HG02571 (cell line): ENCODE measurements around the gene DEPP1.
A peak's percentile ranks its signal among the peaks of the same experiment; 100 is the strongest.
"Not testable (repeated sequence)": the region's sequence is repeated elsewhere in the genome, so short reads cannot be mapped to it uniquely, and the experiment has no call there.

ENCODE experiments used
- ATAC-seq: cut with Tn5 transposase; IDR thresholded peaks from one replicate; pipeline ENCODE4 v1.9.1; 2021; ENCODE audit warnings: mild to moderate bottlenecking, moderate library complexity; ENCODE audit not compliant: unreplicated experiment

Gene DEPP1, protein sequence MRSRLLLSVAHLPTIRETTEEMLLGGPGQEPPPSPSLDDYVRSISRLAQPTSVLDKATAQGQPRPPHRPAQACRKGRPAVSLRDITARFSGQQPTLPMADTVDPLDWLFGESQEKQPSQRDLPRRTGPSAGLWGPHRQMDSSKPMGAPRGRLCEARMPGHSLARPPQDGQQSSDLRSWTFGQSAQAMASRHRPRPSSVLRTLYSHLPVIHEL

DNA sequence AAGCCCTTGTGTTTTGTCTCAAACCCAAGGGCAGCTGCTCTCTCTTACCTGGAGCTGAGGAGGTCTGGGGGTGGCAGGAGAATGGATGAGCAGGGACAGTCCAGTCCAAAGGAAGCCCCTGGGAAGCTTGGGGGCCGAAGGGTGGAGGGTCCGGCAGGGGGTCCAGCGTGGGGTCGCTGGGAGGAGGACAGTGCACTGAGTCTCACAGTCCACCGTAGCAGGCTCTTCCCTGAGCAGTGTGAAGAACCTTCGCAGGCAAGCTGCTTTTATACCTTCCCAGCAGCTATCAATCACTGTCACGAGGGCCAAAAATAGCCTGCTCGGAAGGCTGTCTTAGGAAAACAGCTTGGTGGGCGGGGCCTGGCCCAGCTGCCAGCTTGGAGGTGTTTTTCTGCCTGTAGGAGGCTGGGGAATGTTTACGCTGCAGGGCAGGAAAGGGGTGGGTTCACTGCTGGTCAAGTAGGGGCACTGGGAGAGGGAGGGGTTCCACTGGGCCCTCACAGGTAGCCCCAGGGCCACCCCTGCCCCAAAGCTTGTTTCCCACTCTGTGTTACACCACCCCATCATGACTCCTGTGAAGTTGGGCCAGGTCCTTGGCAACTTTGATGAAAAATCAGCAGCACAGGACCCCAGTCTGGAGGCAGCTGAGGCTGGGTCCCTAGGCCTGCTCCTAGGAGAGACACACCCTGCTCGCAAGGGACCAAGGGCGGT is at the start of gene DEPP1:
DEPP1 (minus strand) TSS at position 240 of the 711 bp plus-strand sequence. CDS start 779 bp downstream, outside the sequence.
- ATAC-seq = no peak

DNA sequence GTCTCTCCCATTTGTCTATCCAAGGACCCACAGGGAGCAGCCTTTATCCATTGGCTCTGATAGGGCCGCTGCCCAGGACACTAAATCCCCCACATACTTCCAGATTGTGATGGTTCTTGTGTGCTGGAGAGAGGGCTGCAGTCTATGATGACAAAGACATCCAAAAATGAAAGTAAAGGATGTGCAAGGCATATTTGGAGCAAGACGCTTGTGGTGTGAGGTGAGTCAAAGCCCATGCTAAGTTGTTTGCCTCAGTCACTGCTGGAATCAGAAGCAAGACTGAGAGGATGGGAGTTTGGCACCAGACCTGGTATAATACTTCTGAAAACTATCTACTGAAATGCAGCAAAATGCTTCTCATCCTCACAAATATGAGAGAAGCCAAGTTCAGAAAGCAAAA is 44.8 kb upstream of the DEPP1 start:
- ATAC-seq = no peak

DNA sequence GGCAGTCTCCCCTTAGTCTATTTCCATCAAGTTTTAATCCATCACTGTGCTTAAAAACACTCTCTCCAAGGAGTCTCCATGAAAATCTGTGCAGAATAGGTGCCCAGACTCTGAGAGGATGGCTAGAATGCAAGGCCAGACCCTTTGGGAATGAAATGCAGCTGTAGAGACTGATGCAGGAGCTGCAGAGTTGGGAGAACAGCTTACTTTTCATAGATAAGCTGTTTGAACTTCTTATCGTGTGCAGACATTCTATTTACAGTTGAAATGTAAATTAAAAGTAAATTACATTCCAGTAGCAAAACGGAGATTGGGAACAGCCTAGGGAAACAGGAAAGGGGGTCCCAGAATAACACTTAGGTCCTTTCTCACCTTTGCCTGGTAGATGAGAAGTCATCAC is 37.0 kb upstream of the DEPP1 start:
- ATAC-seq = no peak

GRCh38 chr10:45014557-45014956 is 35.9 kb upstream of the DEPP1 start:
- not testable (repeated sequence) for ATAC-seq

DNA sequence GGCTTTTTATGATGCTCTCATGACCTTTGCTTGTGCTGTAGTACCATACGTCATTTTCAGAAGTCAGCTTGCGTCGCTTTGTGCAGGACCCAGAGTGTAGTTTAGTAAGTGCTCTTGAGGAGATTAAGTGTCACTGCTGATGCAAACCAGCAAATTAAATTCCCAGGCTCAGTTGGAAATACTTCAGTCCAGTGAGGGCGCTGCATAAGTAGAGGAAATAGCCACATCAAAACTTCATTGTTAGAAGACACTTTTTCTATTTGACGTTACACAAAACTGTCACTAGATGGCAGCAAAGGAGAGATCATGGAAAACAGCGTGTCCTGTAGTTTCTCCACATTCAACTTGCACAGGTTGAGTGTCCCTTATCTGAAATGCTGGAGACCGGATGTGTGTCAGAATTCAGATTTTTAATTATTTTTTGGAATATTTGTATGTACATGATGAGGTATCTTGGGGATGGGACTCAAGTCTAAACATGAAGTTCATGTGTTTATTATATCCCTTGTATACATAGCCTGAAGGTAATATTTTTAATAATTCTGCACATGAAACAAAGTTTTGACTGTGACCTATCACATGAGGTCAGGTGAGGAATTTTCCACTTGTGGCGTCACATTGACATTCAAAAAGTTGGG is 30.0 kb upstream of the DEPP1 start:
- ATAC-seq = peak; percentile 69

DNA sequence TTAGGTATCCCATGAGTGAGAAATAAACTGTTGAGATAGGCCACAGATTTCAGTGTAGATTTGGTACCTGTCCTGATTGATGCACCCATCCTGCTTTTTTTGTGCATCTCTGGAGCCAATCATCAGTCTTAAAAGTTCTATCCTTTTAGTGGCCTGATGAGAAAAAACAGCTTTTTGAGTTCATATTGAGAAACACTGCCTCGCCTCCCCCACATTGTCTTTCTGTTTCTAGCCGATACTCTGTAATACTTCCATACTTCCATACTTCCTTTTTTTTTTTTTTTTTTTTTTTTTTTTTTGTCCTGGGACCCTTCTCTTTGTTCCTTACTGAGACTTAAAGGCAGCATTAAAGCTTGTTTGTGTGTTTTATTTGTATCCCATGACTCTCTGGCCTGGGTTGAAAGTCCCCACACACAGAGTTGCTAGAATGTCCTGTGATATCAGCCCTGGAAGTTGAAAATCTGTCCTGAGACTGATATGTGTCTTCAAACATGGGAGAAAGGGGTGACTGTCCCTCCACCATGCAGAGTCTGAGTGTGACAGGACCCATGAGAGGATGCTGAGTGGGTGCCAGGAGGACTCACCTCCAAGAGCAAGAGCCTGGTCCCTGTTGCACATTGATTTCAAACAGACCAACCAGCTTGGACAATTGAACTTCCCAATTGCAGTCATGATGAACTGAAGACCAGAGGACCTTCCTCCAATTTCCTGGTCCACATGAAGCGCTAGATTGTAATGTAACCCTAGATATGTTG is 27.8 kb upstream of the DEPP1 start:
- no peak for ATAC-seq

DNA sequence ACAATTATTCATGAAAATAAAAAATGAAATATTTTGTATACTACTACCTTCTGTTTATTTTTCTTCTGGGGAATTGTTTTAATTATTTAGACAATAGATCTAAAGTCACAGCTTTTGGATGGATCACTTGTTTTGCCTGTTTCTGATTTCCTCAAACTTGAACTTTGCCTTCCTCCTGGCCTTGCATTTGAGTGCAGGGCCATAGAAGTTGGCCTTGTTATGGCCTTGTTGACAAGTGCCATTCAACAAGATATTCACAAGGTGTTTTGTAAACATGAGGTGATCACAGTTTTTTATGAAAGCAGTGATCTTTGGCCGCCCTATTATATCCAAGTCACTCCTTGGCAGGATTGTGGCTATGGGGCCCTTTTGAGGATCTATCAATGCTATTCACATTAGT is 26.7 kb upstream of the DEPP1 start:
- no peak for ATAC-seq

DNA sequence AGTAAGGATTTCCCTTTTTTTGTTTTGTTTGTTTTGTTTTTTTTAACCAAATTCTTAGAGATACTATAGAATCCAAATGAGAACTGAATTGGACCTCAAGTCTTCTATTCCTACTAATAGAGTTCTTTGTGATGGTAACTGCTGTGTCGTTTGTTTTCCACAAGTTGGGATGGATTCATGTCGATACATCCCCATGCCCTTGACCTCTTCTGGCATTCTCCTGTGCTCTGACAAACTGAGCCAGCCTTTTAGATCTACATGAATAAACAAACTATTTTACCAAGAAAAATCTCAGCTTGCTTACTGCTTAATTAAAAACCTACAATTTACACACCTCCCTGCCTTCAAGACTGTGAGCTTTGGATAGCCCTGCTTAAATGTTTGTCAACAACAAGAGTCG is 26.1 kb upstream of the DEPP1 start:
- no peak for ATAC-seq

DNA sequence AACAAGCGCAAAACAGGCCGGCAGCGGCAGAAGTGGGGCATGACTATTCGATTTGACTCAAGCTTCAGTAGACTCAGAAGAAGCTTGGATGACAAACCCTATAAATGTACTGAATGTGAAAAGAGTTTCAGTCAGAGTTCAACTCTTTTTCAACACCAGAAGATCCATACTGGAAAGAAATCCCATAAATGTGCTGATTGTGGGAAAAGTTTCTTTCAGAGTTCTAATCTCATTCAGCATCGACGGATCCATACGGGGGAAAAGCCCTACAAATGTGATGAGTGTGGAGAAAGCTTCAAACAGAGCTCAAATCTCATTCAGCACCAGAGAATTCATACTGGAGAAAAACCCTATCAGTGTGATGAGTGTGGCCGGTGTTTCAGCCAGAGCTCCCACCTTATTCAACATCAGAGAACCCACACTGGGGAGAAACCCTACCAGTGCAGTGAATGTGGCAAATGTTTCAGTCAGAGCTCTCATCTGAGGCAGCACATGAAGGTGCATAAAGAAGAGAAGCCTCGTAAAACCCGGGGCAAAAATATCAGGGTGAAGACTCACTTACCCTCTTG is 24.9 kb upstream of the DEPP1 start:
- no peak for ATAC-seq

DNA sequence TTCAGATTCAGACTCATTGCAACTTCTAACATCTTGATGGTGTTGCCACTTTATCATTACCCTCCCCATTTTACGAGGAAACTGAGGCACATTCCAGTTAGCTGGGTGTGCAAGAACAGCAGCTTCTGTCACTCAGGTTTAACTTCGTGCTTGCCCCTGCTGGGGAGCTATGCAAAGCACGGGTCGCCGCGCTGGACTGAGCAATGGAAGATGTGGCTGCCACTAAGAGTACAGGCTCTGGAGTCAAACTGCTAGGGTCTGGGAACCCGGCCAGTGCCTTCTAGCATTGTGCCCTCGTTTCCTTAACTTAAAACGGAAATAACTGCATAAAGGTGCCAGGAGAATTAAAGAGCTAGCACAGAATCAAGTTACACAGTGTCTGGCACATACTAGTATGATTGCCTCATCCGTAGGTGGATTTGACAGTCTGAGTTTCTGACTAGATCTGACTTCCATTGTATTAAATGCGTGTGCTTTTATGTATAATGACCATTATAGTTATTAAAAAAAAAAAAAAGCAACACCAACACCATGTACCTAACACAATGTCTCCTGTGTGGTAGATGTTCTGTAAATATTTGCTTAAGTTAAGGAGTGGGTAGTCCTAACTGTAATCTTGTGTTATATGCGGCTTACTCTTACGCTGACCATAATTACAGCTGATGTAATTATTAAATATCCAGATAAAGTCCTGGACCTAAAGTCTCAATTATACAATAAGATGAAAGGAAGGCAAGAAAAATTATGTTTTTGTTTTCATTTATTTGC is 23.0 kb upstream of the DEPP1 start:
- ATAC-seq = peak; percentile 78

GRCh38 chr10:45000752-45001380 is 22.3 kb upstream of the DEPP1 start, which contains the start of gene ZNF22:
Gene ZNF22, plus strand, starts transcription at chr10:45000923. Its CDS starts 2,446 bp downstream, at chr10:45003369.
- ATAC-seq = peak; percentile 78

GRCh38 chr10:45000138-45000751 is 21.6 kb upstream of the DEPP1 start:
- ATAC-seq = no peak

- ATAC-seq = no peak
Measured at GRCh38 chr10:44998146-44998631, 19.6 kb upstream of the DEPP1 start.

DNA sequence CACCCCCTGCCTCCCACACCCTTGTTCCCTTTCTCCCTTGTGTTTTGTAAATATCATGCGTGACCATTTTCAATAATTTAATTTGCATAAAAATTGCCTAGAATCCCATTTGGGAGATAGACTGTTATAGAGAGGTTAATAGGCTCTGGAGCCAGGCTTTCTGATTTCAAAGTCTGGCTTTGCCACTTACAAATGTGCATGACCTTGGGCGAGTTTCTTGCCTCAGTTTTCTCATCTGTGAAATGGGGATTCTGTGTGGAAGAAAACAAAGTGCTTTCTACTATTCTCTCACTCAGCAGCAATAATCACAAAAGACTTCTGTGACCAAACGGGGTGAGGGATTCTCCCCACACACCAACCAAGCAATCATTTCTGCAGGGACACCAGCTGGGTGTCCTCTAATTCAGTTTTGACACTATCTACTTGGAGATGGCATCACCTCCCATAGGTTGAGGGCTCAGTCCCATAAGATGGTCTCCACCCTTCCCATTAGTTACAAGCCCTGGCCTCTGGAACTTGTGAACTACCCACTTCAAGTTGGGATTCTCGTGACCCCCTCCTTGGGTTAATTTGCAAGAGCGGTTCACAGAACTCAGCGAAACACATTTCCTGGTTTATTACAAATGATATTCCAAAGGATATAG is 18.6 kb upstream of the DEPP1 start:
- no peak for ATAC-seq

GRCh38 chr10:44995914-44996669 is 17.5 kb upstream of the DEPP1 start:
- ATAC-seq = no peak

GRCh38 chr10:44995581-44995913 is 16.9 kb upstream of the DEPP1 start:
- no peak for ATAC-seq

GRCh38 chr10:44994752-44995530 is 16.3 kb upstream of the DEPP1 start:
- ATAC-seq = no peak
